D721Med (cell line): ENCODE results near the gene CFAP73.

Experiments used
- DNase-seq: peaks from one replicate; pipeline ENCODE4 v3.0.0; 2011; ENCODE audit warnings: low spot score; ENCODE audit not compliant: insufficient read length
- FAIRE-seq: peaks from 2 replicates; lab custom pipeline; 2011; peaks lifted over from hg19 to GRCh38; lab: Jason Lieb, UNC
- CTCF ChIP-seq: IDR thresholded peaks from 2 replicates; pipeline ENCODE4 v1.5.1; 2012; ENCODE audit warnings: mild to moderate bottlenecking, control low read depth; ENCODE audit not compliant: insufficient read depth; ENCODE audit errors: missing control alignments

Gene CFAP73

GRCh38 chr12:113142886-113143332 lies 6.6 kb upstream of the CFAP73 start:
- no peak for DNase-seq
- FAIRE-seq, result no peak

DNA sequence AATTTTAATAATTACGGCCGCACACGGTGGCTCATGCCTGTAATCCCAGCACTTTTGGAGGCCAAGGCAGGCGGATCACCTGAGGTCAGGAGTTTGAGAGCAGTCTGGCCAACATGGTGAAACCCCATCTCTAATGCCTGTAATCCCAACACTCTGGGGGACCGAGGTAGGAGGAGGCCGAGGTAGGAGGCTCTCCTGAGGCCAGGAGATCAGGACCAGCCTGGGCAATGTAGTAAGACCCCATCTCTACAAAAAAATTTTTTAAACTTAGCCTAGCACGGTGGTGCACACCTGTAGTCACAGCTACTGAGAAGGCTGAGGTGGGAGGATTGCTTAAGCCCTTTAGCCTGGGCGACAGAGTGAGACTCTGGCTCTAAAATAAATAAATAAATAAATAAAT lies 5.6 kb upstream of the CFAP73 start:
- FAIRE-seq, result no peak
- no peak for DNase-seq
- TF ChIP-seq CTCF, result no peak

More at GRCh38 chr12:113142886-113143332, 6.6 kb upstream of the CFAP73 start:
- no peak for TF ChIP-seq CTCF

- no peak for FAIRE-seq
- no peak for TF ChIP-seq CTCF
These were observed 4.7 kb upstream of the CFAP73 start for GRCh38 chr12:113144806-113145205.

DNA sequence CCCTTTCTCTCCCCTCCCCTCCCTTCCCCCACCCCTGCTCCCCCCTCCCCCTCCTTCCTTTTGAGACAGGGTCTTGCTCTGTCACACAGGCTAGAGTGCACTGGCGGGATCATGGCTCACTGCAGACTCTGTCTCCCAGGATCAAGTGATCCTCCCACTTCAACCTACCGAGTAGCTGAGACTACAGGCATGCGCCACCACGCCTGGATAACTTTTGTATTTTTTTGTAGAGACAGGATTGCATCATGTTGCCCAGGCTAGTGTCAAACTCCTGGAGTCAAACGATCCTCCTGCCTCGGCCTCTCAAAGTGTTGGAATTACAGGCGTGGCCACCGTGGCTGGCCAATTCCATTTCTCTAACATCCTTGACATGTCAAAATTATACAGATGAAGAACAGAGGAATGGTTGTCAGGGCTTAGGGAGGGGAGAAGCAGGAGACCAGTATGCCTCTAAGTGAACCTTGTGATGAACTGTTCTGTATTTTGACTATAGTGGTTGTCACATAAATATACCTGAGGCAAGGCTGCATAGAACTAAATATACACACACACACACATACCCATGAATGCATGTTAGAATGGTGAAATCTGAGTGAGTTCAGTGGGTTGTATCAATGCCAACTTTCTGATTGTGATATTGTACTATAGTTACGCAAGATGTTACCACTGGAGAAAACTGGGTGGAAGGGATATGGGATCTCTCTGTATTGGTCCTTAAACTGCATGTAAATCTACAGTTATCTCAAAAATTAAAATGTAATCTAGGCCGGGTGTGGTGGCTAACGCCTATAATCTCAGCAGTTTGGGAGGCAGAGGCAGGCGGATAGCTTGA lies 3.6 kb upstream of the CFAP73 start:
- FAIRE-seq, result no peak
- TF ChIP-seq CTCF, result no peak
- no peak for DNase-seq

More at GRCh38 chr12:113144806-113145205, 4.7 kb upstream of the CFAP73 start:
- no peak for DNase-seq

- no peak for TF ChIP-seq CTCF
- DNase-seq (no peak), FAIRE-seq (no peak)
These were observed 2.5 kb upstream of the CFAP73 start for GRCh38 chr12:113146999-113147398.

DNA sequence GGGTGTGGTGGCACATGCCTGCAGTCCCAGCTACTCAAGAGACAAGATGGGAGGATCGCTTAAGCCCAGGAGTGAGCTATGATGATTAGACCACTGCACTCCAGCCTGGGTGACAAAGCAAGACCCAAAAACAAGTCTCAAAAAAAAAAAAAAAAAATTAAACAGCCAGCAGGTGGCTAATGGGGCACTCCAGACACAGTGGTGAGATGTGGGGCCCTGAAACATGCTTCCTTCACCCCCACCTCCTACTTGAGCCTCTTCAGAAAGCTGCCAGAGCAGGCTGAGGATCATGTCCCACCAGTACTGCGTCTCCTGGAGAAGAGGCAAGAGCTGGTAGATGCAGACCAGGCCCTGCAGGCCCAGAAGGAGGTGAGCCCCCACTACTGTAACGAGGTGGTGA lies 2.1 kb downstream of the CFAP73 start:
- no peak for TF ChIP-seq CTCF
- no peak for DNase-seq
- no peak for FAIRE-seq

DNA sequence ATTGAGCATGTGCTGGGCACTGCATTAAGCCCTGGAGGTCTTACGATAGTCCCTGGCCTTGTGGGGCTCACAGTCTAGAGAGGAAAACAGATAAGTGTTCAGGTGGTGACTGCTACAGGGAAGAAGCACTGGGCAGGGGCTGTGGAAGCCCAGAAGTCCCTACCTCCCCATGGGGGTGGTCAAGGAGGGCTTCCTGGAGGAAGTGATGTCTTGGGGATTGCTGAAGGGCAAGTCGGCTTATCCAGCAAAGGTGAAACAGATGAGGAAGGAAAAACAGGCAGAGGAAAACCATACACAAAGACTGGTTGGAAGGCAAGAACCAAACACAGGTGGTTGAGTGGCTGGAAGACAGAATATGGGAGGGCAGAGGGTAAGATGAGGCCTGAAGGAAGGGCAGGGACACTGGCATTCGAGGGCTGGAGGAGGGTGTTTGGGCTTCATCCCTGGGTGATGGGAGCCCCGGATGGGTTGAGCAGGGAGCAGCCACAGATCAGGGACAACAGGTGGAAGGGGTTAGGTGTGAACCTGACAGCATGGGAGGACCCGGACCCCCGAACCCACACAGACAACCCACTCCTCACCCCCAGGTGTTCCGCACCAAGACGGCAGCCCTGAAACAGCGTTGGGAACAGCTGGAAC lies 2.8 kb downstream of the CFAP73 start:
- no peak for TF ChIP-seq CTCF
- no peak for DNase-seq
- no peak for FAIRE-seq
